HK-2 (cell line): Measurements from ENCODE around the gene SARM1.

Experiments
- DNase-seq: peaks from one replicate; pipeline ENCODE4 v3.0.0-alpha.2; 2018; ENCODE audit not compliant: unreplicated experiment

SARM1 gene

DNA sequence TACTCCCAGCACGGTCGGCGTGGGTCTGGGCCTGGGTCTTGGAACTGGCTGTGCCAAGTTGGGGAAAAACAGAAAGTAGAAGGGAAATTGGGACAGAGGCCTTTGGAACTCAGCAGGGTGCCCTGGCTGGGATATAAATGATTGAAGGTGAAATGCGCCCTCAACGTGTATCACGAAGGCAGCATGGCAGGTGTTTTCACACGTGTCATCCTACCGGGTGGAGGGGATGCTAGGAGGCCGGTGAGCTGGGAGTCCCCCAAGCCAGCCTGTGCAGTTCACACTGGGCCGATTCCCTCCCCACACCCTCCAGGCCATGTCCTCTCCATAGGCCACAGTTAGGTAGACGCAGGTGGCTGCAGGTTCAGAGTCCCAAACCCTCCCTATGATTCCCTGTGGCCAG is 30.0 kb upstream of the SARM1 start:
- DNase-seq = no peak

DNA sequence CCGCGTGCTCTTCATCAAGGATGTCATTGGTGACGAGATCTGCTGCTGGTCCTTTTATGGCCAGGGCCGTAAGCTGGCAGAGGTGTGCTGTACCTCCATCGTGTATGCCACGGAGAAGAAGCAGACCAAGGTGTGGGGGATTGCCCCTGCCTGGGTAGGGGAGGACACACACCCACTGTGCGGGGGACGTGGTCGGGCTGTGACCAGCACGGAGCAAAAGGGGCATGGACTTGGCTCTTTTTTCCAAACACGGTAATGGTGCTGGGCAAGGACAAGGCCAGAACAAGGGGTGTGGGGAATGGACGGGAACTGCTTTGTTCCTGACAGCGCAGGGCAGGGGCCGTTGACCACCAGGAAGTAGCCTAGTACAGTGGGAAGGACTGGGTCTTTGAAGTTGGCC is 29.2 kb upstream of the SARM1 start:
- DNase-seq = no peak

DNA sequence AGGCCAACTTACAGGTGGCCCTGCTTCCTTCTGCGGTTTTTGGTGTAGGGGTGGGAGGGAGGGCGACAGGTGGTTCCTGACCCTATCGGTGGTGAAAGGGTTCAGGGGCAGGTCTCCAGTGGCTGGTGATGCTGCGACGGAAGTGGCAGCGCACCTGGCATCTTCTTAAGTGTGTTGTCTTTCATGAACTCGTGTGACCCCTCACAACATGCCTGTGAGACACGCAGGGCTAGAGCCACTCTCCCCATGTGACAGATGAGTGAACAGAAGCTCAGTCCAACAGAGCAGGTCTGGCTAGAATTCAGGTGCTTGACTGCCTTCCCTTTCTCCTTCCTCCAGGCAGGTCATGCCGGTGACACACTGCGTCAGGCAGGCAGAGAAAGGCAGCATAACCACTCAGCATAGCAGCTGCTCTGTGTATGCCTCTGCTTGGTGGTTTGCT is 28.0 kb upstream of the SARM1 start:
- no peak for DNase-seq

DNA sequence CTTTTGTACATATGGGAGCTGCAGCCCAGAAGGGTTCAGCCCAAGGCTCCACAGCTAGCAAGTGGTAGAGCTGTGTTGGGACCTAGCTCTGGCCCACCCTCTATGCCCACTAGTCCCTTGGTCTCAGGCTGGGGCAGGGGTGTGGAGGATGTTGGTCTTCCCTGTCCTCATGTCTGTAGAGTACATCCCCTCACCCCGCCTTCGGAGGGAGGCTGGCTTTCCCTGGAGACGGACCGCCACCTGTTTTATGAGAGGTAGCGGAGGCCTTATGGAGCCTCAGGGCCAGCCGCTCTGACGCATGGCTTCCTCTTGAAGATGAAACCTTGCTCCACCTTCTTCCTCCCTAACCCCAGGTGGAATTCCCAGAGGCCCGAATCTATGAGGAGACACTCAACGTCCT is 27.5 kb upstream of the SARM1 start:
- DNase-seq = no peak

DNA sequence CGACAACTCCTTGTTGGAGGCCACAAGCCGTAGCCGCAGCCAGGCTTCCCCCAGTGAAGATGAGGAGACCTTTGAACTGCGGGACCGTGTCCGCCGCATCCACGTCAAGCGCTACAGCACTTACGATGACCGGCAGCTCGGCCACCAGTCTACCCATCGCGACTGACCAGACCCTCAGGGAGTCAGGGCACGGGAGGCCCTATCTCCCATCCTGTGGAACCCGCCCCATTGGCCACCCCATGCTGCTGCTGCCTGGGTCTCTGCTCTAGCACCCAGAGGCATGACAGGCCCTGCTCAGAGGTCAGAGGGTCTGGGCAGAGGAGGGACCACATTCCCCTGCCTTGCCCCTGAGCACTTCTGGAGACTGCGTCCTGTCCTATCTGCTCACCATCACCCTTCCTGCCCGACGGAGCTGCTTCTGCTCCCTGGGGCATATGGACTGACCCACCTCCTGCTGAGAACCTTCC is 27.0 kb upstream of the SARM1 start:
- DNase-seq = no peak

DNA sequence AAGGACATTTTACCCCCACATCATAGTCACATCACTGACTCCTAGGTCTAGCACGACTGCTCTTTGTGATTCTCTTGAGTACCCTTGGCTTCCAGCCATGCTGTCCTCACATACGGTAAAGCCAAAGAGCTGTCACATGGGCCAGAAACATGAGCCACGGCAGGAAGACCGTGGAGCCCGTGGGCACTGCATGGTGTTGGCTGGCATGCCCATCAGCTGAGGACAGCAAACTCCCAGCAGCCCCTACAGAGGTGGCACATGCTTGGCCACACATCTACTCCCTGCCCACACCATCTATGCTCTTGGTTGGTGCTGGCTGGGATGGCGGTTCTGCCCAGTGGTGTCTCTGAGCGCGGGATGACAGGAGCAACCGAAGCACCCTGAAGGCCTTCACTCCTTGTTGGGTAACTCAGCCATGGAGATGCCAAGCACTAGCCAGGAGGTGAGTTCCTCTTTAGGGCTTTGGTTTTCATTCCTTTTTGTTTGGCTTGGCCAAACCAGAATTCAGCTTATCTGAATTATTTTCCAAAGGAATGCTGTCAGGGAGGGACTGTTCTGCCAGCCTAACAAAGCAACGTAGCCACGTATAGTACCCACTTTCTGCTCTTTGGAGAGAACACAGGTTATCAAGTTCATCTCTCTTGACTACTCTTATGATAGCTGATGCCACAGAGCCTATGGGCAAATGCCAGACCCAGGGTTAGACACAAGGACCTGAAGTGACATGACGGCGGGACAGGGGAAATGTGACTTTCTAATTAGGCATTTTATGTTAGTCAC is 25.9 kb upstream of the SARM1 start:
- no peak for DNase-seq

DNA sequence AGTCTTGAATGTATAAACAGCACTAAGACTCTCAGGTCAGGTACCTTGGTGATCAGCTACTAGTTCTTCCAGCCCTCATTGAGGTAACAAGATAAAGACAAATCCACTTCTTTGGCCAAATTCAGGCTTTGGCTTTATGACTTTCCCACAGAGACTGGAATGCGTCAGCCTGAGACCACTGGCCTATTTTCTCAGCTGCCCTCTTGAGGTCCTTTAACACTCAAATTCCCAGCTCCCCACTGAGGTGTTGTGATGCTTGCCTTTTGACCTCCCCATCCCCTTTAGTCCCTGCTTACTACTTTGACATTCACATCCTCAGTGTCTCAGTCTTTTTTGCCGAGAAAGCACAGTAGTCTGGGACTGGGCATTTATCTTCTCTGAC is 25.3 kb upstream of the SARM1 start:
- DNase-seq = no peak

DNA sequence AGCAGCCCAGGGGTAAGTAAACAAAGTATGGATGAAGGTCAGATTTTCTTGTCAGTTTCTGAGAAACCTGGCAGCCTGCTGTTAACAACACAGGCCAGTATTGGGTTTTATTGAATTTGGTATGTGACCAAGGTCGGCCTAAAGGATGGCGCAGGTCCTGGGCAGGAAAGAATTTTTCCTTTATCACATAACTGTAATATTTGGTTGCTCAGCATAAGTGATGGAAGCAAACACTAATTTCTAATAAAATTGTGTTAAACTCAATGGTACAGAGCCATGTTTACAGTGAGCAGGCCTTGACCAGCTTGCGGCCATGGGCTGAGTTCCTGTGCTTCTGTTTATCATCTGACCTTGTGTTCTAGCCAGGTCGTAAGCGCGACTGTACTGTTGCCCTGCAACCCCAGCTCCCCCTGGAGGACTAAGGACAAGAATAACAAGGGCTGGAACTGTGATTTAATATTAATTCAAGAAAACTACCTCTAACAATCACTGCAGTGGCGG is 24.7 kb upstream of the SARM1 start:
- no peak for DNase-seq

DNA sequence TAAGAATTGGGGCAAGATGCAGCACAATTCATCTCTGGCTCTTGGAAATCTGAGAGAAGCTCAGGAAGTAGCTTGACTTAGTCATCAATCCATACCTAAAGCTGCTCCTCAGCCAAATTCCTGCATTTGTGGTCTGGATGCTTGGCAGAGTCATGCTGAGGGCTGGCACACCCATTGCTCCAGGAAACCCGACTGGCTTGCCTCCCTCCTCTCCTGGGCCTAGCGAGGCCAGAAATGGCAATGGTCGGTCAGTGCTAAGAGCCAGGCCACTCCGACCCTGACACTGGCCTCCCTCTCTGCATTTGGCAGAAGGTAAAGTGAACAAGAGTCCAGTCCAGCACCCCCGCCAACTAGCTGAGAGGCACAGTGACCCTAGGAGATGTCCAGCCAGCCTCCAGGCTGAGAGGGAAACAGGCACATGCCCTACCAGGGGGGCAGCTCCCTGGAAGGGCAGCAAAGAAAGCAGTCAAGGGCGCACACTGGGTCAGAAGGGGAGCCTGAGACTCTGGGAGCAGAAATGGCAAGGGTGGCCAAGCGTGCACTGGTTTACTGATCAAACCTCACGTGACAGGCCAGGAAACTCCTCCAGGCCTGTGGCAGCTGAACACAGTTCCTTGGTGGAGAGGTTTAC is 24.1 kb upstream of the SARM1 start:
- peak; percentile 81 for DNase-seq

DNA sequence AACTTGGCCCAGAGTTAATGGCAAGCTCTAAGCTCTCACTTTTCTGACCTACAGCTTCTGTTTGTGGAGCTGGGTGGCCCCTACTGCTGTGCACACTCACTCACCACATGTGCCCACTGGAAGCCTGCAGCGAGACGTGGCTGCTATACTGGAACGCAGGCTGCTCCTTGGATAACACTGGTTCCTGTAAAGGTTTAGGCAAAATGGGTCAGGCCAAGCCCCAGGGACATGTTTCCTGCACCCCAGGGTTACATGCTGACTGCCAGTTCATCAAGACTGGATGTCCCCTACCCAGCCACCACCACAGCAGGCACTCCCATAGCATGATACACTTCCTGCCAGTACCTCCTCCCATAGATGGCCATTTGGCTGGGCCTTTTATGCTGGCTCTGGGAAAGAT is 22.5 kb upstream of the SARM1 start:
- DNase-seq = no peak

DNA sequence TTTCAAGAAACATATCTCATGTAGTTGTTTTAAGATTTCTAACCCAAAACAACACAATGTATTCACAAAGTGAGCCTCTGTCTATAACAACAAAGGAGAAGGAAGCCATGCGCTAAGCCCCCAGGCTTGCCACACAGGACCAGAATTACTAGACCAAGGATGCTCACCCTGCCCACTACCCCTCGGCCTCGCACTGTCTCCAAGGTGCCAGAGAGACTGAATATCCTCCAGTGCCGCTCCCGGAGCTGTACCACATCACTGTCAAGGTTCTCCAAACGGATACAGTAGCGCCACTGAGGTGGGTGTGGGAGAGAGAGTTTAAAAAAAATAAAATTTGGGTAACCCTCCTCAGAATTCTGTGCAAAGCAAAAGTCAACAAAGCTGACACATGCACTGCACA is 21.2 kb upstream of the SARM1 start:
- DNase-seq = no peak

DNA sequence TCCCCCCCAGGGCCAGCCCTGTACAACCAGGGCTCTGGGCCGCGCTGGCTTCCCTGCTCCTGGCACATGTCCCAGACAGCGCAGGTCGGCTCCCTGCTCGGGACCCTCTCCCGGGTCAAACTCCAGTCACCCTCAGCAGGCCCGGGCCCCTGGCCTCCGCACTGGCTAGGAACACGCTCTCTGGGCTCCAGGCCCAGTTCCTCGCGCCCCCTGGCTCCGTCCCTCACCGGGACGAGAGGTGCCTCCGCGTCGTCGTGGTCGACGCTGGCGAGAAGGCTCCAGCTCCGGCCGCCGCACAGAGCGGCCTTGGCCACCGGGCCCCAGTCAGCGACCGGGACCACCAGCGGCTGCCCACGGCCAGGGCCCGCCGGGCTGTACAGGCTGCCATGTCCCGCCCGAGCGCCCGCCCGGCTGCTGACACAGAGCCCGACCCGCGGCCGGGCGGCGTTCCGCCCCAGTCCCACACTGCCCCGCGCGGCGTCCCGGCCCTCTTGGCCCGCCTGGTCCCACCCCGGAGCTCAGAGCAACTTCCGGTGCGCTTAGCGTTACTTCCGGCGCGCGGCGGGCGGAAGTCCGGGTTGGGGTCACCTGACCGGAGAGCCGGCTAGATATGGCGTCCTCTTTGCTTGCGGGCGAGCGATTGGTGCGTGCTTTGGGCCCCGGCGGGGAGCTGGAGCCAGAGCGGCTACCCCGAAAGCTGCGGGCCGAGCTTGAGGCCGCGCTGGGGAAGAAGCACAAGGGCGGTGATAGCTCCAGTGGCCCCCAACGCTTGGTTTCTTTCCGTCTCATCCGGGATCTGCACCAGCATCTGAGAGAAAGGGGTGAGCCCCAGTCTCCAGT is 14.2 kb upstream of the SARM1 start, which contains the start of gene POLDIP2:
Gene POLDIP2 (minus strand): TSS at position 467 of the 840 bp plus-strand sequence. CDS start 79 bp downstream, at position 388.
- peak; percentile 96 for DNase-seq

DNA sequence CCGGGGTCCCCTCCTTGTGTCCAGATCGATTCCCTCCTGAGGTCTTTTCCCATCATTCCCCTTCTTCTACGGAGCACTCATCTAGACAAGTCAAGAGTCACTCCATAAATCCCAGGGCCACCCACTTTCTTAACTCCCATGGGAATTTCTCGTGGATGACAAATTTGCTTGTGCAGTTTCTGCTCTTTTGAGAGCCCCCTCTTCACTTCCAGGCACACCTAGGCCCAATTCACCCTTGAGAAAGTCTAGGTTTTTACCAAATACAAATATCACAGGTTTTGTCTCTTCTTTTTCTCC is 13.6 kb upstream of the SARM1 start:
- no peak for DNase-seq

DNA sequence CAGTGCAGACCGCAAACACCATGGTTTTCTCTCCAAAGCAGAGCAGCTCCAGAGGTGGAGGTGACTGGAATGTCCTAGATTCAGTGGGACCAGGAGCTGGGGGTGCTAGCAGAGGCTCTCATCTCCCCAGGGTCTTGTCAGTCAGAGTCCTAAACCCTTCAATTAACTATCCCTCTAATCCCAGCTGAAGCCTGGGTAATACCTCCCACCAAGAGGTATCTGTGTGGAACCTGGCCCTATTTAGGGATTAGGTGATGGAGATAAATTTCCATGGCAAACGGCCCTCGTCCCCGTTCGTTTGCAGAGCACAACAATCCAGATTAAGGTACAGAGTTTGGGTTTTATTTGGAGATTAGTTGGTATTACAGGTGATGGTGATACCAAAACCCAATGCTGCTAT is 8.3 kb upstream of the SARM1 start:
- no peak for DNase-seq

DNA sequence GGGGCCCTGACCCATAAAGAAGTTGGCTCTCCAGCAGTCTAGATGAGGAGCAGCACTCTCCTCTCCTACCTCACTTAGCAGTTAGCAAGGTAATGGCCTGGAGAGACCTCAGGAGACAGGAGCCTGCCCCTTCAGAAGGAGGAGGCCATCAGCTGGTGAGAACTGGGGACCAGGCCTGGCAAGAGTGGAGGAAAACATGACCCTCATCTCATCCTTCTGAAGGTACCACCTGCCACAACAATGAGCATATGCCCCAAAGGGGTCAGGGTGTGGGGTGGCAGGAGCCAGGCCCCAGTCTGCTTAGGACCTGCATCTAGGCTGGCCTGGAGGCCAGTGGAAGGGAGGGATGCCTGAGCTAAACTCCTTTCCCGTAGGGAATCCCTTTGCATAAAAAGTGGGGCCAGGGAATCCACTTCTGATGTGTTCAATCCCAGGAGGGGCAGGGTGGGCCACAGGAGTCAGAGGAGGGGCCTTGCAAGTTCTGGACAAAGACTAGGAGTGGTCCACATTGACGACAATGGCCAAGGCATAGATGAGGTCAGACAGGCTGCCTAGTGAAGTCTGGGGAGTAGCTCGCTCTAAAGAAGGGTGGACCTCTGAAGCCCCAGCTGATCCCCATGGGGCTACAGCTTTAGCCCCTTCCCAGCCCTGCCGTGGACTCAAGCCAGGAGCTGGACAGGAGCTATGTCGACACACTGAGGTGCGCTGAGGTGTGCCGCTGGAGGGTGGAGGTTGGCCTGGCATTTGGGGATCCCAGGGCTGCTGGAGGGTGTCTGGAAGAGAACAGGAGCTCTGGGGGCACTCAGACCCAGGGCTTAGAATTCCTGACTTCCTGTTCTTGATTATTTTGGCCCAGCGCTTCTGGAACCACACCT is 7.5 kb upstream of the SARM1 start:
- no peak for DNase-seq

DNA sequence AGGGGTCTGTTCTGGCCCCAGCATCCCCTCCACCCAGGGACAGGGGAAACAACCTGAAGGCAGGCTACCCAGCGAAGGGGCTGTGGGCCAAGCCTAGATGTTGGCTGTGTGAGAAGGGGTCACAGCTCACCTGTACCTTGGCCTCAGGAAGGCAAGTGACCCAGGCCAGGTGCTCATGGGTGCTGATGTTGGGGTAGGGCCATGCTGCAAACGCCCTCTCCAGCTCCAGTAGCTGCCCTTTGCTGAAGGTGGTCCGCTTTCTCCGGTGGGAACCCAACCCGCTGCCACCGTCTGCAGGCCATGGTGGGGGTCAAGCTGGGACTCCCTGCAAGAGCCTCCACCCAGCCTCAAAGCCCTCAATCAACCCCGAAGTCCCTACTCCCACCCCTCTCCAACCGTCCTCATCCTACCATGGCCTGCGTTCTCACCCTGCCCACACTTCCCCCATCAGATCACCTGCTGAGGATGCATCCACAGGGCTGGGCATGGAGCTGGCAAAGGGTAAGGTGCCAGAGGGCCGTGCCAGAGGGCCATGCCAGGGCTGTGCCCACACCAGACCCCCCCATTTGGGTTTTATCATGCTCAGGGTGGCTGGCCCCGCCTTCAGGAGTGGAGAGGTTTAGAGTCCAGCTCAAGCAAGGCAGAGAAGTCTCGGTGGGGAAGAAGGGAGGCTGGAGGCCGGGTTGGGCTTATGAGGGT is 6.7 kb upstream of the SARM1 start, which contains the start of gene SEBOX:
Gene SEBOX (minus strand): TSS at position 535 of the 699 bp plus-strand sequence. CDS start 48 bp downstream, at position 487.
- DNase-seq = no peak

DNA sequence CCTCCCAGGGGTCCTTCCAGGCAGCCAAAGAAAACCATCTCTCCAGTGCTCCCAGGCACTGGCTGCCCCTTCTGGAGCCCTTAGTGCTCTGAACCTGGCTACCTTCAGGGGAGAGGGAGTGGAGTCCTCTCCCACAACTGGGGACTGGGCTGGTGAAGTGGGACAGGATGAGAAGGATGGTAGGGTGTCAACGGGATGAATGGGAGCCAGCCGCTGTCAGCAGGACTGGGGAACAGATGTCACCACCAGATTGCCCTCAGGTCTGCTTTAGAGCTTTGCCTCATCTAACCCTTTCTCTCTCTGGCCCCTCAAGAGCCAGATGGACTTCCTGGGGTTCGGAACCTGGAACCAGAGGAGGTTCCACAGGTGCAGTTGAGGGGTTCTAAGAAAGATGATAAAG is 6.0 kb upstream of the SARM1 start:
- no peak for DNase-seq

DNA sequence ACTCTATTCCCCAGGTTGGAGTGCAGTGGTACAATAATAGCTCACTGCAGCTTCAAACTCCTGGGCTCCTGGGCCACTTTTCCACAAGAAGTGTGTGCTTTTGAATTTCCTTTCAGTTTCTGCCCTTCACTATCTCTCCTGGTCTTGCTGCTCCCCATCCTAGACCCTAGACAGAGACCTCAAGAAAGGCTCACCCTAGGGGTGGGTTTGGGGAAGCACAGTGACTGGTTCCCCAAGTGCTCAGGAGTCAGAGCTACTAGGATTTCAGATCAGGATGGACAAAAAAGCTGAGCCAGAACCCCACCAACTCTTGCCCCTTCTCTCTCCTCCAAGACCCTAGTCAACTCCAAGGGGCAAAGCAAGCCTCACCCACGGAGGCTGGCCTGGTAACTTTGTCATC is 4.9 kb upstream of the SARM1 start:
- no peak for DNase-seq

DNA sequence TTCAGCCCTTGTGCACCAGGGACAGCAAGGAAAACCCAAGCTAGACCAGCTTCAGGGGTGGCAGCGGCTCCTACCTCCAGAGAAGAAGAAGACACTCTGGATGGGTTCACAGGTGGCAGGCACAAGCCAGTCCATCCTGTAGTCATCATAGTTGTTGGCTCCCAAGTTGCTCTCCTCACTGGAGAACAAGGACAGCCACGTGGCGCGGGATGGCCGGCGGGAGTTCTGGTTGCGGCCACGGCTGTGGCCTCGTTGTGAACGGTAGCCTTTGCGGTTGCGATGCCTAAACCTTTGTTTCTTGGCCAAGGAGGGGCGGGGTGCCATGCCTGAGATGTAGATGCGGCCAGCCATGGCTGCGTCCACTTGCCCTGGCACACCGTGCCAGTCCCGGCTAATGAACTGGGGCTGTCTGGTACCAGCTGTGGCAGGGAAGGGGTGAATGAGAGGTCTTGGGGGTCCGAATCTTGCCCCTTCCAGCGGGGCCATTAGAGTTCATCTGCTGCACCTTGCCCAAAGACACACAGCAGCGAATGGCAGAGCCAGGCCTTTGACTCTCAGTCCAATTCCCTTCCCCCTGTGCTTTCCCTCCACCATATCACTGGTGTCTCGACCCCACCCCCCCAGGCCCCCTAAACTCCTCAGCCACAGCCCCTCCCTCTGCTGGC is 3.7 kb upstream of the SARM1 start:
- no peak for DNase-seq

DNA sequence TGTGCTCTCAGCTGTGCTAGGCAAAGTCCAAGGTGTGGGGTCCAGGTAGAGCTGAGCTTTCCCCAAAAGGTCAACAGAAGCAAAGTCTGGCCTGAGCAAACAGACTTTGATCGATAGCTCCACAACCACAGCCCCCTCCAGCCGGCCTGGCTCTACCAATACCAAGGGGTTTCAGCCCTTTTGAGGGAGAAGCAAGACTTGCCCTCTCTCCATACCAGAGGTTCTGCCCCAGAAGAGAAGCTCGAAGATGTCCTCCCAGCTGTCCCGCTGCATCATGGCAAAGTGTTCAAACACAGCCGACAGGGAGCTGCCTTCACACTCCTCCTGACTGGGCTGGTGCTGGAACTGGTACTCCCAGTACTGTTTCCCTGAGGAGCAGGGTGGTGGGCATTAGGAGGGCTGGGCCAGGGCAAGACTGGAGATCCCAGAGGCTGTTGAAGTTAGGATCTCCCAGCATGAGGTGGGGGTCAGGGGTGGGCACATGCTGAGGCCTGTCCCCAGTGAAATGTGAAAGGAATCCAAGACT is 3.1 kb upstream of the SARM1 start:
- DNase-seq = no peak
